GM12864 (cell line): ENCODE results near the gene DUSP6.

Experiments used
- DNase-seq: peaks from one replicate; pipeline ENCODE4 v3.0.0-alpha.2; 2011; ENCODE audit warnings: low read depth
- H3K4me3 ChIP-seq: 2 replicates; pipeline ENCODE4 v1.5.1; 2011; ENCODE audit warnings: mild to moderate bottlenecking, low read depth, low read length, control low read depth
- CTCF ChIP-seq: IDR thresholded peaks from 2 replicates; pipeline ENCODE4 v1.5.1; 2011; ENCODE audit warnings: low read depth, mild to moderate bottlenecking, moderate library complexity, low read length, control low read depth, inconsistent platforms; ENCODE audit errors: missing control alignments

DUSP6 gene

GRCh38 chr12:89391726-89392336, 39.5 kb upstream of the DUSP6 start:
- no peak for TF ChIP-seq CTCF
- DNase-seq: no peak

DNA sequence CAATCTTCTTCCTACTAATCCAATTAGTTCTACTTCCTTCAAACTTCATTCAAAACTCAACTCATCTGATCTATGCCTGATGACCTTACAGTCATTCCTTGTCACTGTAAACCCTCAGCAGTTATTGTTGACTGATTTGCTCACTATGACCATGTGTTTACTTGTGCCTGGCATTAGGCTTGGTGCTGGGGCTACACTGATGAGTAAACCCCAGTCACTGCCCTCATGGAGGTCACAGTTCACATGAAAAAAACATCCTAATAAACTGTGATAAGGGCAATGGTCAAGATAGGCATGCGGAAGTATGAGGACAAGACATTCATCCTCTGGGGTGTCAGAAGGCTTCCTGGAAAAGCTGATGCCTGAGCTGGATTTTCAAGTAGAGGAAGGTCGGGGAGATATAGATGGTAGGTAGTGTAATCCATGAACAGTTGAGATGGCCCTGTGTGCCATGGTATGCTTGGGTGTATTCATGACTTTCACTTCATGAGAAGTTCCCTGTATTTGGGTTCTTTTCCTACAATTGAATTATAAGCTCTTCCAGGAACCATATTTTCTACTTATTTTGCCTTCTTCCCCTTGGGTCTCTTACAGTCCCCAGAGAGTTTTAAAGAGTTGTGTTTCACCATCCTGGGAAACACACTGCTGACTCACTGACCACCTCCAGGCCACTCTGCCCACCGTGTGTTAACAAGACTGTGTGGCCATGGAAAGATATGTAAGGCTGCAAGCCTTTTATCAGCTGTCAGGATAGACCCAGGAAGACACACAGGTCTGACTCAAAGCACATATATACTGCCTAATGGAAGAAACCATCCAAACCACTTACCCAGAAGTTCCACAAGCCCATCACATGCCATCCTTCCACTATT, 38.7 kb upstream of the DUSP6 start:
- no peak for DNase-seq
- no peak for TF ChIP-seq CTCF
- no peak overlapping the region for H3K4me3 ChIP-seq

More at GRCh38 chr12:89391726-89392336, 39.5 kb upstream of the DUSP6 start:
- no peak overlapping the region for H3K4me3 ChIP-seq

DNA sequence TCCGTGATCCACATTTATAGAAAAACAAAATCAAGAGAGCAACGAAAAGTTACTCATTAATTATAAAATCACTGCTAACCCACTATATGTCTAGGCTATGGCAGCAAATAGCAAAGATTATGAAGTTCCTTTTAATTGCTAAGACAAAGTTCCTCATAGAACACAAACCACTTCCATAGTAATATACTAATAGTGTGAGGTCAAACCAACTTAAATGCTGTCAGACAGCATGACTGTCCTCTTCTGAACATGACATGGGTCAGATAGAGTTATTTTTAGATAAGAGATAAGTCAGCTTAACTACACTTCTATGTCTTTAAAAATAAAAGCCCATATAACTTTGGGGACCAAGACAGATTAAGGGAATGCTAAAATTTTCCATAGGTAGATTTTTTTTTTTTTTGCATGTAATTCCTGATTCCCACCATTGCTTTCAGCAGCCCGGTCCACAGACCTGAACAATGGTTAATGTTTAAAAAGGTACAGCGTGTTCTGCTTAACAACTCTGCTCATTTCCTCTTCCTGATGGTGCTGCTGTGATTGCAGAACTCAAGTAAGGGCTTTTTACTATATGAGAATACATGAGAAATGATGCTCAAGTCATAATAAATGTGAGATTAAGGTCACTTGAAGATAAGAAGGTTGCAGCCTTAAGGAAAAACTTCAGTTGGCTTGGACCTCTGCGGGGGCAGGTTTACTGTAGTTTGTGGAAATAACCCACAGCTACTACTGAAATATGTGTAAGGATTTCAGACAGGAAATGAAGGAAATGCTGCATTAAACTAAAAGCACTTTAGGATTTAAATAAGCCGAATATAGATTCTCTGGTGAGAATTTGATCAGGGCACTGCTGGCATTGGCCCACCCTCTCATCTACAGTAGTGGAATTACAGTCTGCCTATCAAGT, 37.7 kb upstream of the DUSP6 start:
- DNase-seq: no peak
- TF ChIP-seq CTCF: no peak
- H3K4me3 ChIP-seq: no peak overlapping the region

- TF ChIP-seq CTCF: no peak
- DNase-seq: no peak
- H3K4me3 ChIP-seq: no peak overlapping the region
These were observed 33.8 kb upstream of the DUSP6 start for GRCh38 chr12:89386138-89386537.

GRCh38 chr12:89384807-89385206, 32.5 kb upstream of the DUSP6 start:
- DNase-seq: no peak
- no peak overlapping the region for H3K4me3 ChIP-seq
- no peak for TF ChIP-seq CTCF

DNA sequence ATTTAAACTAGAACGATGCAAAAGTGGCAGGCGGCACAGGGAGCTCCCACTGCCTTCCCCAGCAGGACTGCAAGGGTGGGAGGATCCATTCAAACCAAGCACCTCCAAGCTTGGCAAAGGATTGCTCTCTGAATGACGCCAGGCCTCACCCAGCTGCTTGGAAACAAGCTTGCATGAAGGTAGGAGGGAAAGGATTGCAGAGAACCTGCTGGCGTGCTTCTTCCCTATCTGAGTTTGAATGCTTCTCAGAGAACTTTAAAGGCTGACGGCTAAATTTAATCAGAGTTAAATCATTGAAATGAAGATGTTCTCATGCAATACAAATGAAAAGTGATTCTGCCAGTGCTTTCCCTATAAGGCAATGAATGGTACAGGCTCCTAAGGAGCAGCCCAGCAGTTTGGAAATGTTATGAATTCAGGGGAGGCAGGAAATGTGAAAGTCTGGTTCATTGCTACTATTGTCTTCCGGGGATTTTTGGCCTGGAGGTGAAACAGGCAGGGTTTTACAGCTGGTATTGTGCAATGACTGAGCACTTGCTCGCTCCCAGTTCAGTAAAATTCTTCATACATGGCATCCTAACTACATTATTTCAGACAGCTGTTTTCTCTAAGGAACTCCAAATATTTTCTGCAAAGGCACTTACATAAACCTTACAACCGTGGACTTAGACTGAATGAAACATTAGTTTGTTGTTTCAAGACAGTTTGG, 31.9 kb upstream of the DUSP6 start:
- DNase-seq: no peak
- H3K4me3 ChIP-seq: no peak overlapping the region
- no peak for TF ChIP-seq CTCF
